HL-60 (cell line): ENCODE results near the gene KNOP1.

Experiments
- DNase-seq, 2 experiments: peaks; one replicate each; pipeline ENCODE4 v3.0.0-alpha.2; 2010 to 2020; ENCODE audit warnings: low read depth in 1 of 2, low spot score in 1 of 2
- H3K27ac ChIP-seq: fragments of 250-450 bp; sonication (Bioruptor Pico); replicated peaks from 2 replicates; pipeline ENCODE4 v1.5.1; 2020; ENCODE audit warnings: mild to moderate bottlenecking, moderate library complexity
- H3K27me3 ChIP-seq: fragments of 250-450 bp; sonication (Bioruptor Pico); 2 replicates; pipeline ENCODE4 v1.5.1; 2021; ENCODE audit warnings: mild to moderate bottlenecking, moderate library complexity; ENCODE audit not compliant: insufficient read depth, poor library complexity, severe bottlenecking
- H3K4me3 ChIP-seq: replicated peaks from 2 replicates; pipeline ENCODE4 v1.5.1; 2011; ENCODE audit warnings: mild to moderate bottlenecking, control low read depth, low read length; ENCODE audit not compliant: insufficient read depth
- CTCF ChIP-seq: IDR thresholded peaks from one replicate; pipeline ENCODE4 v1.5.1; 2011; ENCODE audit warnings: low read length, control low read depth, inconsistent platforms; ENCODE audit not compliant: insufficient read depth
- GABPA ChIP-seq: IDR thresholded peaks from 2 replicates; pipeline ENCODE4 v1.6.1; 2012; ENCODE audit warnings: low read depth
- POLR2AphosphoS5 ChIP-seq: IDR thresholded peaks from 2 replicates; pipeline ENCODE4 v1.6.1; 2012; ENCODE audit warnings: low read depth
- REST ChIP-seq: IDR thresholded peaks from 2 replicates; pipeline ENCODE4 v1.6.1; 2012; ENCODE audit warnings: low read depth; ENCODE audit not compliant: insufficient replicate concordance
- SPI1 ChIP-seq: IDR thresholded peaks from 2 replicates; pipeline ENCODE4 v1.6.1; 2012; ENCODE audit warnings: low read depth, mild to moderate bottlenecking, borderline replicate concordance

Gene KNOP1

GRCh38 chr16:19712418-19713058 lies 5.5 kb downstream of the KNOP1 start:
- H3K27me3 ChIP-seq, result no peaks in the 10 kb centered on the region
- H3K27ac ChIP-seq, result no peak overlapping the region
- no peak for DNase-seq
- no peak overlapping the region for H3K4me3 ChIP-seq
- no peak for TF ChIP-seq POLR2AphosphoS5
- TF ChIP-seq REST, result no peak
- TF ChIP-seq SPI1, result no peak
- TF ChIP-seq GABPA, result no peak
- no peak for TF ChIP-seq CTCF

- Histone ChIP-seq H3K4me3 (no peak overlapping the region), H3K27ac (no peak overlapping the region), H3K27me3 (no peaks in the 10 kb centered on the region)
- TF ChIP-seq GABPA (no peak), POLR2AphosphoS5 (no peak), REST (no peak), SPI1 (no peak), CTCF (no peak)
- DNase-seq, result no peak
Observed at GRCh38 chr16:19711643-19712042, 6.4 kb downstream of the KNOP1 start.

GRCh38 chr16:19710991-19711545 lies 7.0 kb downstream of the KNOP1 start:
- TF ChIP-seq POLR2AphosphoS5 (no peak), GABPA (no peak), SPI1 (no peak), REST (no peak), CTCF (no peak)
- no peak for DNase-seq
- Histone ChIP-seq H3K27me3 (no peaks in the 10 kb centered on the region), H3K27ac (no peak overlapping the region), H3K4me3 (no peak overlapping the region)
